ENCODE measurements around the gene ZNF804B. TPM values are rescaled to one million over a fixed set of nuclear protein-coding genes. Genes with fewer than 3 reads are reported as not detected.
"Not testable (repeated sequence)": the region's sequence is repeated elsewhere in the genome, so short reads cannot be mapped to it uniquely, and the experiment has no call there.

The ZNF804B gene
- polyA plus RNA-seq, 3 donors, result 0.20 to 0.40 (median 0.21) TPM

- no peak for DNase-seq (ENCODE audit: extremely low read depth in 1 of 11, low read depth in 9 of 11, low spot score in 4 of 11)
Measured at GRCh38 chr7:89160107-89160506, 400.6 kb downstream of the ZNF804B start.

GRCh38 chr7:89165421-89165820, 405.9 kb downstream of the ZNF804B start:
- DNase-seq (ENCODE audit: extremely low read depth in 1 of 11, low read depth in 9 of 11, low spot score in 4 of 11), result no peak

GRCh38 chr7:89170628-89171027, 411.1 kb downstream of the ZNF804B start:
- DNase-seq (ENCODE audit: extremely low read depth in 1 of 11, low read depth in 9 of 11, low spot score in 4 of 11), result no peak

GRCh38 chr7:89182116-89182515, 422.6 kb downstream of the ZNF804B start:
- DNase-seq (ENCODE audit: extremely low read depth in 1 of 11, low read depth in 9 of 11, low spot score in 4 of 11), result no peak

GRCh38 chr7:89183712-89184111, 424.2 kb downstream of the ZNF804B start:
- DNase-seq (ENCODE audit: extremely low read depth in 1 of 11, low read depth in 9 of 11, low spot score in 4 of 11), result no peak

- DNase-seq (ENCODE audit: extremely low read depth in 1 of 11, low read depth in 9 of 11, low spot score in 4 of 11), result no peak
Measured at GRCh38 chr7:89200758-89201157, 441.3 kb downstream of the ZNF804B start.

GRCh38 chr7:89223900-89224395, 464.4 kb downstream of the ZNF804B start:
- DNase-seq (ENCODE audit: extremely low read depth in 1 of 11, low read depth in 9 of 11, low spot score in 4 of 11), result no peak

- DNase-seq (ENCODE audit: extremely low read depth in 1 of 11, low read depth in 9 of 11, low spot score in 4 of 11), result not testable (repeated sequence)
Measured at GRCh38 chr7:89228688-89229171, 469.2 kb downstream of the ZNF804B start.

GRCh38 chr7:89238156-89238555, 478.7 kb downstream of the ZNF804B start:
- DNase-seq (ENCODE audit: extremely low read depth in 1 of 11, low read depth in 9 of 11, low spot score in 4 of 11), result no peak

GRCh38 chr7:89246196-89246595, 486.7 kb downstream of the ZNF804B start:
- DNase-seq (ENCODE audit: extremely low read depth in 1 of 11, low read depth in 9 of 11, low spot score in 4 of 11), result no peak

GRCh38 chr7:89247207-89247606, 487.7 kb downstream of the ZNF804B start:
- DNase-seq (ENCODE audit: extremely low read depth in 1 of 11, low read depth in 9 of 11, low spot score in 4 of 11), result no peak

- no peak for DNase-seq (ENCODE audit: extremely low read depth in 1 of 11, low read depth in 9 of 11, low spot score in 4 of 11)
Measured at GRCh38 chr7:89259085-89259484, 499.6 kb downstream of the ZNF804B start.

GRCh38 chr7:89264126-89264525, 504.6 kb downstream of the ZNF804B start:
- no peak for DNase-seq (ENCODE audit: extremely low read depth in 1 of 11, low read depth in 9 of 11, low spot score in 4 of 11)

- peak; percentile 19 to 65 (median 52) for DNase-seq (ENCODE audit: extremely low read depth in 1 of 11, low read depth in 9 of 11, low spot score in 4 of 11)
Measured at GRCh38 chr7:89265631-89266030, 506.1 kb downstream of the ZNF804B start.

GRCh38 chr7:89283302-89283701, 523.8 kb downstream of the ZNF804B start:
- no peak for DNase-seq (ENCODE audit: extremely low read depth in 1 of 11, low read depth in 9 of 11, low spot score in 4 of 11)

GRCh38 chr7:89308535-89308934, 549.0 kb downstream of the ZNF804B start:
- no peak for DNase-seq (ENCODE audit: extremely low read depth in 1 of 11, low read depth in 9 of 11, low spot score in 4 of 11)

- DNase-seq (ENCODE audit: extremely low read depth in 1 of 11, low read depth in 9 of 11, low spot score in 4 of 11), result no peak
Measured at GRCh38 chr7:89311886-89312285, 552.4 kb downstream of the ZNF804B start.

- DNase-seq (ENCODE audit: extremely low read depth in 1 of 11, low read depth in 9 of 11, low spot score in 4 of 11), result peak in 8 of 11 donors; percentile 15 to 65 (median 43)
Measured at GRCh38 chr7:89312551-89312950, 553.1 kb downstream of the ZNF804B start.

- DNase-seq (ENCODE audit: extremely low read depth in 1 of 11, low read depth in 9 of 11, low spot score in 4 of 11), result no peak
Measured at GRCh38 chr7:89316584-89317251, 557.2 kb downstream of the ZNF804B start.

GRCh38 chr7:89332026-89332425, 572.5 kb downstream of the ZNF804B start:
- DNase-seq (ENCODE audit: extremely low read depth in 1 of 11, low read depth in 9 of 11, low spot score in 4 of 11), result no peak

GRCh38 chr7:89334797-89335196, 575.3 kb downstream of the ZNF804B start:
- no peak for DNase-seq (ENCODE audit: extremely low read depth in 1 of 11, low read depth in 9 of 11, low spot score in 4 of 11)

All from renal cortex interstitium (tissue), 11 donors.